SK-N-SH (cell line): ENCODE measurements around the gene UBN1.

Experiments used
- CTCF ChIP-seq: fragments of 200-600 bp; sonication (generic); IDR thresholded peaks from 2 replicates; pipeline ENCODE4 v1.6.1; 2017; ENCODE audit warnings: antibody characterized with exemption, mild to moderate bottlenecking, moderate library complexity
- EP300 ChIP-seq, 2 experiments: IDR thresholded peaks; 2 replicates each; pipeline versions ENCODE4 v1.4.0 to v1.6.1; 2012; ENCODE audit warnings: borderline replicate concordance in 1 of 2, low read depth in 1 of 2, low read length in 1 of 2
- GABPA ChIP-seq: IDR thresholded peaks from 2 replicates; pipeline ENCODE4 v1.4.0; 2012; ENCODE audit warnings: low read depth, mild to moderate bottlenecking
- GATA2 ChIP-seq: sonication (generic); formaldehyde crosslinking; IDR thresholded peaks from 2 replicates; pipeline ENCODE4 v1.5.0; 2020; ENCODE audit warnings: mild to moderate bottlenecking, missing genetic modification reagents
- MXI1 ChIP-seq: IDR thresholded peaks from 2 replicates; pipeline ENCODE4 v1.6.1; 2012; ENCODE audit warnings: mild to moderate bottlenecking, low read depth, low read length, improper control_type of control experiment
- NFIC ChIP-seq: IDR thresholded peaks from 2 replicates; pipeline ENCODE4 v1.4.0; 2012; ENCODE audit warnings: borderline replicate concordance
- NRF1 ChIP-seq: IDR thresholded peaks from 2 replicates; pipeline ENCODE4 v1.6.1; 2012; ENCODE audit warnings: low read depth, mild to moderate bottlenecking, low read length
- POLR2AphosphoS5 ChIP-seq: IDR thresholded peaks from 2 replicates; pipeline ENCODE4 v1.6.1; 2012; ENCODE audit warnings: low read depth, low read length
- RAD21 ChIP-seq: IDR thresholded peaks from 2 replicates; pipeline ENCODE4 v1.6.1; 2012; ENCODE audit warnings: mild to moderate bottlenecking, low read length
- RCOR1 ChIP-seq: fragments of 150-350 bp; IDR thresholded peaks from 2 replicates; pipeline ENCODE4 v1.6.1; 2017; ENCODE audit warnings: antibody characterized with exemption, low read length
- REST ChIP-seq: IDR thresholded peaks from 2 replicates; pipeline ENCODE4 v1.6.1; 2012; ENCODE audit warnings: mild to moderate bottlenecking, low read depth, low read length, moderate library complexity
- RFX5 ChIP-seq: IDR thresholded peaks from 2 replicates; pipeline ENCODE4 v1.6.1; 2012; ENCODE audit warnings: mild to moderate bottlenecking, improper control_type of control experiment, low read length
- TCF12 ChIP-seq: IDR thresholded peaks from 2 replicates; pipeline ENCODE4 v1.4.0; 2012
- TF ChIP-seq, protein P1 (sequence below): IDR thresholded peaks from 2 replicates; pipeline ENCODE4 v1.4.0; 2012; ENCODE audit warnings: low read depth

- TF ChIP-seq, protein P1, sequence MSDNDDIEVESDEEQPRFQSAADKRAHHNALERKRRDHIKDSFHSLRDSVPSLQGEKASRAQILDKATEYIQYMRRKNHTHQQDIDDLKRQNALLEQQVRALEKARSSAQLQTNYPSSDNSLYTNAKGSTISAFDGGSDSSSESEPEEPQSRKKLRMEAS, result no peak
- TF ChIP-seq TCF12, result no peak
- no peak for TF ChIP-seq CTCF
- no peak for TF ChIP-seq NRF1
- no peak for TF ChIP-seq REST
- no peak for TF ChIP-seq RCOR1
- TF ChIP-seq GATA2, result no peak
- TF ChIP-seq NFIC, result no peak
- TF ChIP-seq RFX5, result no peak
- TF ChIP-seq POLR2AphosphoS5, result no peak
- no peak for TF ChIP-seq EP300 (IDR thresholded peaks at IDR 0.05; ENCODE audit: borderline replicate concordance in 1 of 2, low read depth in 1 of 2, low read length in 1 of 2)
- no peak for TF ChIP-seq RAD21
- no peak for TF ChIP-seq MXI1
- TF ChIP-seq GABPA, result no peak
Measured at GRCh38 chr16:4904942-4905615, 57.8 kb downstream of the UBN1 start.
